ENCODE measurements around the gene ACTL7A. TPM values are rescaled to one million over a fixed set of nuclear protein-coding genes. Genes with fewer than 3 reads are reported as not detected.

ACTL7A gene
- total RNA-seq, 4 donors from 2014 or later = not detected

DNA sequence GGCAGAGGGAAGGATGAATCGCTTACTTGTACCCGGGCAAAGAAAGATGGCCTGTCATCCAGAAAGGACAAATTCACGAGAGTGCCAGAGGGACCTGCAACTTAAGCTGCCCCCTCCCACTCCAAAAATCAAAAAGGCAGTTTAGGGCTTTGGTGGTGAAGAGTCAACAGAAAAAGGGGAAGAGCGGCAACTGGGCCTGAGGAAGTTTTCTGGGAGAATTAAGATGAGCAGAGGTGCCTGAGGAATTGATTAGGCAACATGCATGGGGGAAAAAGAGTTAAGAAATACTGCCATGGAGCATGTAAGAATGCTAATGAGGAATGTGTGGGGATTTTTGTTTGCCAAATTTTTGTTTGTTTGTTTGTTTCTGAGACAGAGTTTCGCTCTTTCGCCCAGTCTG is 4.5 kb upstream of the ACTL7A start:
- DNase-seq (ENCODE audit: low spot score) = no peak

GRCh38 chr9:108859459-108860114 is 2.5 kb upstream of the ACTL7A start:
- ATAC-seq (ENCODE audit: low FRiP score) (no peak), DNase-seq (ENCODE audit: low spot score) (no peak)

More for the DNA sequence above, 4.5 kb upstream of the ACTL7A start:
- ATAC-seq (ENCODE audit: low FRiP score) = no peak
- TF ChIP-seq, protein P1, sequence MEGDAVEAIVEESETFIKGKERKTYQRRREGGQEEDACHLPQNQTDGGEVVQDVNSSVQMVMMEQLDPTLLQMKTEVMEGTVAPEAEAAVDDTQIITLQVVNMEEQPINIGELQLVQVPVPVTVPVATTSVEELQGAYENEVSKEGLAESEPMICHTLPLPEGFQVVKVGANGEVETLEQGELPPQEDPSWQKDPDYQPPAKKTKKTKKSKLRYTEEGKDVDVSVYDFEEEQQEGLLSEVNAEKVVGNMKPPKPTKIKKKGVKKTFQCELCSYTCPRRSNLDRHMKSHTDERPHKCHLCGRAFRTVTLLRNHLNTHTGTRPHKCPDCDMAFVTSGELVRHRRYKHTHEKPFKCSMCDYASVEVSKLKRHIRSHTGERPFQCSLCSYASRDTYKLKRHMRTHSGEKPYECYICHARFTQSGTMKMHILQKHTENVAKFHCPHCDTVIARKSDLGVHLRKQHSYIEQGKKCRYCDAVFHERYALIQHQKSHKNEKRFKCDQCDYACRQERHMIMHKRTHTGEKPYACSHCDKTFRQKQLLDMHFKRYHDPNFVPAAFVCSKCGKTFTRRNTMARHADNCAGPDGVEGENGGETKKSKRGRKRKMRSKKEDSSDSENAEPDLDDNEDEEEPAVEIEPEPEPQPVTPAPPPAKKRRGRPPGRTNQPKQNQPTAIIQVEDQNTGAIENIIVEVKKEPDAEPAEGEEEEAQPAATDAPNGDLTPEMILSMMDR (IDR thresholded peaks at IDR 0.05) = no peak

DNA sequence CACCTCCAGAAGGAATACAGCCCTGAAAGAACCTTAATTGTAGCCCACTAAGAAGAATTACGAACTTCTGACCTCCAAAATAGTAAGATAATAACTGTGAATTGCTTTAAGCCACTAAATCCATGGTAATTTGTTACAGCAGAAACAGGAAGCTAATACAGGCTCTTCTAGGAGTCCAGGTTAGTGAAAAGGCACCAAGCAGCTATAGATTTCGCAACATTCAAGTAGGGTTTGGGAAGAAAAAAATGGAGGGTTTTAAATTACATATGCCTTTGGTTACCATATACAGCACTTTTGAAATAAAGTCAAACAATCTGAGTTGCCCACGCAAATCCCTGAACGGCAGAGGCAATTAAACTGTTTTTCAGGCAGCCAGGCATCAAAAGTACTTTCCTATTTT is 1.7 kb upstream of the ACTL7A start:
- ATAC-seq (ENCODE audit: low FRiP score) (no peak), DNase-seq (ENCODE audit: low spot score) (no peak)
- TF ChIP-seq, protein P1 (IDR thresholded peaks at IDR 0.05) = no peak

More at GRCh38 chr9:108859459-108860114, 2.5 kb upstream of the ACTL7A start:
- TF ChIP-seq, protein P1 (IDR thresholded peaks at IDR 0.05) = no peak

- TF ChIP-seq, protein P1 (IDR thresholded peaks at IDR 0.05) = no peak
Measured at GRCh38 chr9:108860764-108861163, 1.3 kb upstream of the ACTL7A start.

DNA sequence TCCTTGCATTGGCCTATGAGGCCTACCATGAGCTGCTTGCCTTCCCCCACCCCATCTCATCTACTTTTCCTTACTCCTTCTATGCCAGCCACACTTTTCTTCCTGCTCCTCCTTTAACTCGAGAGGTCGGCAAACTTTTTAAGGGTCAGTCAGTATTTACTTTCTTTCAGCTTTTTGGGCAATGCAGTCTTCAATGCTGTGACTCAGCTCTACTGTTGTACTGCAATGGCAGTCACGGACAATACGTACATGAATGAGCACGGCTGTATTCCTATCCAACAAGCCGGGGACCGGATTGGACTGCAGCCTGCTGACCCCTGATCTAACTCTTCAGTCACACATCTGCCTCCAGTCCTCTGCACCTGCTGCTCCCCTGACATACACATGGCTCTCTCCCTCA is 602 bp upstream of the ACTL7A start:
- TF ChIP-seq, protein P1 (IDR thresholded peaks at IDR 0.05) = no peak
- DNase-seq (ENCODE audit: low spot score) (no peak), ATAC-seq (ENCODE audit: low FRiP score) (no peak)

More at GRCh38 chr9:108860764-108861163, 1.3 kb upstream of the ACTL7A start:
- ATAC-seq (ENCODE audit: low FRiP score) (no peak), DNase-seq (ENCODE audit: low spot score) (no peak)

GRCh38 chr9:108863891-108864290 is 1.8 kb downstream of the ACTL7A start:
- no peak for ATAC-seq (ENCODE audit: low FRiP score)
- TF ChIP-seq, protein P1 (IDR thresholded peaks at IDR 0.05) = no peak
- DNase-seq (ENCODE audit: low spot score) = no peak

DNA sequence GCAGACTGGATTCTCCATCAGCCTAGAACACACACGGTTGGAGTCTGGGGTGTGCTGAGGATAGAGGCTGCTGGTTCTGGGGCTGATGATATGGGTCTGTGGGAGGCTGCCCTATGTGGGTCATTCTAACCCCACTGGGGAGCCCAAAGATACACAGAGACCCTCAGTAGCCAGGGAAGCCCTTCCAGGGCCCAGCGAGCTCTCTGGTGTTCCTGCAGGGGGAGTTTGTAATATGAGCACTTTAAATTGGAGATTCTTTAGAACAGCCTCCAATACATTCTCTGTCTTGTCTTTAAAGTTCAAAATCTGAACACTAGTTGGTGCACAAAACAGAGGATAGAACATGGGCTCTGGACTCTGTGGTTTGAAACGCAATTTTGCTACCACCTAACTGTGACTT is 2.4 kb downstream of the ACTL7A start:
- TF ChIP-seq, protein P1 (IDR thresholded peaks at IDR 0.05) = no peak
- ATAC-seq (ENCODE audit: low FRiP score) = no peak
- DNase-seq (ENCODE audit: low spot score) = no peak
